Measurements from ENCODE around the gene THBS1.

Gene THBS1

GRCh38 chr15:39645976-39646257 lies 65.0 kb downstream of the THBS1 start:
- Histone ChIP-seq H3K27me3 (replicated peaks; ENCODE audit: insufficient read depth, low read length) (no peaks in the 10 kb centered on the region), H3F3A (ENCODE audit: insufficient read depth, low read length) (no peaks in the 10 kb centered on the region), H3K36me3 (replicated peaks; ENCODE audit: insufficient read depth, low read length) (no peaks in the 10 kb centered on the region), H3K79me2 (ENCODE audit: low read length) (no peaks in the 10 kb centered on the region), H3K9me3 (replicated peaks; ENCODE audit: insufficient read depth, low read length) (no peaks in the 10 kb centered on the region), H3K4me3 (ENCODE audit: low read length) (no peak overlapping the region), H3K27ac (ENCODE audit: low read length) (no peak overlapping the region), H3K9me2 (replicated peaks; ENCODE audit: insufficient read depth, low read length) (no peaks in the 10 kb centered on the region), H3K4me2 (ENCODE audit: low read depth, low read length) (no peak overlapping the region), H4K20me1 (ENCODE audit: insufficient read depth, low read length) (no peaks in the 10 kb centered on the region), H2AFZ (ENCODE audit: low read length) (no peak overlapping the region), H3K9ac (ENCODE audit: low read length) (no peak overlapping the region), H3K4me1 (ENCODE audit: low read length) (no peaks in the 10 kb centered on the region)
- no peak for DNase-seq
- TF ChIP-seq EZH2 (optimal IDR thresholded peaks at IDR 0.05; ENCODE audit: low read depth, low read length): no peak

GRCh38 chr15:39646425-39646824 lies 65.5 kb downstream of the THBS1 start:
- H4K20me1 ChIP-seq (ENCODE audit: insufficient read depth, low read length): no peaks in the 10 kb centered on the region
- no peaks in the 10 kb centered on the region for H3K27me3 ChIP-seq (replicated peaks; ENCODE audit: insufficient read depth, low read length)
- H3K4me1 ChIP-seq (ENCODE audit: low read length): no peaks in the 10 kb centered on the region
- no peaks in the 10 kb centered on the region for H3K36me3 ChIP-seq (replicated peaks; ENCODE audit: insufficient read depth, low read length)
- H3K4me2 ChIP-seq (ENCODE audit: low read depth, low read length): no peak overlapping the region
- DNase-seq: no peak
- no peak overlapping the region for H3K27ac ChIP-seq (ENCODE audit: low read length)
- H3K4me3 ChIP-seq (ENCODE audit: low read length): no peak overlapping the region
- H3K9me3 ChIP-seq (replicated peaks; ENCODE audit: insufficient read depth, low read length): no peaks in the 10 kb centered on the region
- no peaks in the 10 kb centered on the region for H3K79me2 ChIP-seq (ENCODE audit: low read length)
- TF ChIP-seq EZH2phosphoT487 (IDR thresholded peaks at IDR 0.05; ENCODE audit: low read length): no peak
- TF ChIP-seq, protein P1, sequence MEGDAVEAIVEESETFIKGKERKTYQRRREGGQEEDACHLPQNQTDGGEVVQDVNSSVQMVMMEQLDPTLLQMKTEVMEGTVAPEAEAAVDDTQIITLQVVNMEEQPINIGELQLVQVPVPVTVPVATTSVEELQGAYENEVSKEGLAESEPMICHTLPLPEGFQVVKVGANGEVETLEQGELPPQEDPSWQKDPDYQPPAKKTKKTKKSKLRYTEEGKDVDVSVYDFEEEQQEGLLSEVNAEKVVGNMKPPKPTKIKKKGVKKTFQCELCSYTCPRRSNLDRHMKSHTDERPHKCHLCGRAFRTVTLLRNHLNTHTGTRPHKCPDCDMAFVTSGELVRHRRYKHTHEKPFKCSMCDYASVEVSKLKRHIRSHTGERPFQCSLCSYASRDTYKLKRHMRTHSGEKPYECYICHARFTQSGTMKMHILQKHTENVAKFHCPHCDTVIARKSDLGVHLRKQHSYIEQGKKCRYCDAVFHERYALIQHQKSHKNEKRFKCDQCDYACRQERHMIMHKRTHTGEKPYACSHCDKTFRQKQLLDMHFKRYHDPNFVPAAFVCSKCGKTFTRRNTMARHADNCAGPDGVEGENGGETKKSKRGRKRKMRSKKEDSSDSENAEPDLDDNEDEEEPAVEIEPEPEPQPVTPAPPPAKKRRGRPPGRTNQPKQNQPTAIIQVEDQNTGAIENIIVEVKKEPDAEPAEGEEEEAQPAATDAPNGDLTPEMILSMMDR (IDR thresholded peaks at IDR 0.05; ENCODE audit: low read length): no peak
- TF ChIP-seq EZH2 (optimal IDR thresholded peaks at IDR 0.05; ENCODE audit: low read depth, low read length): no peak
- H3K9ac ChIP-seq (ENCODE audit: low read length): no peak overlapping the region
- no peaks in the 10 kb centered on the region for H3F3A ChIP-seq (ENCODE audit: insufficient read depth, low read length)
- no peak overlapping the region for H2AFZ ChIP-seq (ENCODE audit: low read length)
- H3K9me2 ChIP-seq (replicated peaks; ENCODE audit: insufficient read depth, low read length): no peaks in the 10 kb centered on the region

Measured in MM.1S (cell line).